ENCODE results near the gene MRPL53. TPM values are rescaled to one million over a fixed set of nuclear protein-coding genes. Genes with fewer than 3 reads are reported as not detected.

Gene MRPL53
- total RNA-seq, 1 experiment from 2014 or later = 54.0 TPM

Other genes with a start within 250 kb of the MRPL53 start
- gene SLC4A5, start 129.3 kb downstream of the MRPL53 start, total RNA-seq (2014; rRNA removed; shearing (Covaris generic); ENCODE audit: low replicate concordance) = 0.84 and 7.1 TPM in 2 replicates
- 117 TPM in 2 replicates for gene DCTN1, start 92.4 kb downstream of the MRPL53 start, total RNA-seq (2014; rRNA removed; shearing (Covaris generic); ENCODE audit: low replicate concordance)
- 7.9 and 9.6 TPM in 2 replicates for gene C2orf81, start 51.1 kb downstream of the MRPL53 start, total RNA-seq (2014; rRNA removed; shearing (Covaris generic); ENCODE audit: low replicate concordance)
- gene WDR54, start 51.0 kb downstream of the MRPL53 start, total RNA-seq (2014; rRNA removed; shearing (Covaris generic); ENCODE audit: low replicate concordance) = 183 and 209 TPM in 2 replicates
- gene RTKN, start 30.7 kb downstream of the MRPL53 start, total RNA-seq (2014; rRNA removed; shearing (Covaris generic); ENCODE audit: low replicate concordance) = 55.6 and 71.1 TPM in 2 replicates
- 13.5 and 37.7 TPM in 2 replicates for gene INO80B, start 17.6 kb downstream of the MRPL53 start, total RNA-seq (2014; rRNA removed; shearing (Covaris generic); ENCODE audit: low replicate concordance)
- 63.4 and 110 TPM in 2 replicates for gene WBP1, start 14.2 kb downstream of the MRPL53 start, total RNA-seq (2014; rRNA removed; shearing (Covaris generic); ENCODE audit: low replicate concordance)
- gene MOGS, start 7.3 kb downstream of the MRPL53 start, total RNA-seq (2014; rRNA removed; shearing (Covaris generic); ENCODE audit: low replicate concordance) = 77.2 and 80.5 TPM in 2 replicates
- 10.7 and 15.0 TPM in 2 replicates for gene CCDC142, start 10.3 kb upstream of the MRPL53 start, total RNA-seq (2014; rRNA removed; shearing (Covaris generic); ENCODE audit: low replicate concordance)
- gene TTC31, start 10.4 kb upstream of the MRPL53 start, total RNA-seq (2014; rRNA removed; shearing (Covaris generic); ENCODE audit: low replicate concordance) = 10.6 and 19.9 TPM in 2 replicates
- gene LBX2, start 26.9 kb upstream of the MRPL53 start, total RNA-seq (2014; rRNA removed; shearing (Covaris generic); ENCODE audit: low replicate concordance) = 28.5 and 41.0 TPM in 2 replicates
- 19.9 and 30.5 TPM in 2 replicates for gene PCGF1, start 35.0 kb upstream of the MRPL53 start, total RNA-seq (2014; rRNA removed; shearing (Covaris generic); ENCODE audit: low replicate concordance)
- not detected in 2 replicates for gene TLX2, start 41.8 kb upstream of the MRPL53 start, total RNA-seq (2014; rRNA removed; shearing (Covaris generic); ENCODE audit: low replicate concordance)
- not detected in 2 replicates for gene DQX1, start 53.6 kb upstream of the MRPL53 start, total RNA-seq (2014; rRNA removed; shearing (Covaris generic); ENCODE audit: low replicate concordance)
- gene AUP1, start 57.0 kb upstream of the MRPL53 start, total RNA-seq (2014; rRNA removed; shearing (Covaris generic); ENCODE audit: low replicate concordance) = 128 and 130 TPM in 2 replicates
- 60.3 and 84.7 TPM in 2 replicates for gene HTRA2, start 57.3 kb upstream of the MRPL53 start, total RNA-seq (2014; rRNA removed; shearing (Covaris generic); ENCODE audit: low replicate concordance)
- gene LOXL3, start 81.3 kb upstream of the MRPL53 start, total RNA-seq (2014; rRNA removed; shearing (Covaris generic); ENCODE audit: low replicate concordance) = 0.81 and 2.2 TPM in 2 replicates
- gene DOK1, start 82.0 kb upstream of the MRPL53 start, total RNA-seq (2014; rRNA removed; shearing (Covaris generic); ENCODE audit: low replicate concordance) = 19.7 and 21.9 TPM in 2 replicates
- gene M1AP, start 175.7 kb upstream of the MRPL53 start, total RNA-seq (2014; rRNA removed; shearing (Covaris generic); ENCODE audit: low replicate concordance) = not detected in 2 replicates
- 4.7 and 7.6 TPM in 2 replicates for gene SEMA4F, start 181.6 kb upstream of the MRPL53 start, total RNA-seq (2014; rRNA removed; shearing (Covaris generic); ENCODE audit: low replicate concordance)

Measured in Caki2 (cell line).